ENCODE data around the gene KRTAP13-2.

KRTAP13-2 gene, protein sequence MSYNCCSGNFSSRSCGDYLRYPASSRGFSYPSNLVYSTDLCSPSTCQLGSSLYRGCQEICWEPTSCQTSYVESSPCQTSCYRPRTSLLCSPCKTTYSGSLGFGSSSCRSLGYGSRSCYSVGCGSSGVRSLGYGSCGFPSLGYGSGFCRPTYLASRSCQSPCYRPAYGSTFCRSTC

DNA sequence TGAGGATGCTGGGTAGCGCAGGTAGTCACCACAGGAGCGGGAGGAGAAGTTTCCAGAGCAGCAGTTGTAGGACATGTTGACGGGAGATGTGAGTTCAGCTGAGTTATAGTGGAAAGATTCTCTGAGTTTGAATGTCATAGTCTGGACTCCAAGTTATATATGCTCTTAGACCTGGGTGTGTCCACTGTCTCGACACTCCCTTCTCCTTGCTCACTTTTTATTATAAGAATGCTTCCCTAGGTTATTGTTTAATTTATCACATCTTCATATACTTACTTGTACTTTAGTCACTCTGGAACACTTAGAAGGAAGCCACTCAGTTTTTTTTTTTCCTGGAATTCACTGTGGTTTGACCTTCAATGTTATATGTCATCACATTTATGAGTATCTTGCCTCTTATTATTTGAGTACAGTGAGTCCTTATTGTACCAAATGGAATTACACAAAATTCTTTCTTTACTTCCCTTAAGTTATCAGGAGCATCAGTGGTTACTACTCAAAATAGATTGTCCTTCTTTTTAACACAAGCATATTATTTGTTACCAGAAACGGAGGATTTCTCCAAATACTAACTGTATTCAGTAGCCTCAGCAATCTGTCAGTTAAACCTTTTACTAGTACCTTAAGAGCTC lies at the start of gene KRTAP13-2:
KRTAP13-2 (minus strand) TSS at position 133 of the 632 bp plus-strand sequence; CDS start at position 75, 58 bp downstream.
- DNase-seq (ENCODE audit: low read depth in 2 of 2), result no peak

DNA sequence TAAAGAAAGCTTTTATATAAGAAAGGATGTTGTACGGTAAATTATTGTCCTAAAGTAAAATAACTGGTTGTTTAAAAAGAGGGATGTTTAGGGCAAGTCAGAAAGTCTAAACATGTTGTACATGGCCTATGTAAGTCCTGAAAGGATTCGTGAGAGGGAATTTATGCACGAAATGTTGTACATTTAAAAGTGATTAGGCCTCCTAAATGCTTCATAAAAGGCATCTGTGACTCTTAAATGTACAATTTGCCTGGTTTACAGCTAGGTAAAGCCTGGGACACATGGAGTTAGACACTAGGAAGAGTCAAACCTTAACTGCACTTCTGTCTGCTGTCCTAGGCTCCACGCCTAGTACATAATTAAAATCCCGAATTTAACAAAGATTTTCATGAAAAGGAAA lies 43.9 kb upstream of the KRTAP13-2 start:
- no peak for DNase-seq (ENCODE audit: low read depth in 2 of 2)

DNA sequence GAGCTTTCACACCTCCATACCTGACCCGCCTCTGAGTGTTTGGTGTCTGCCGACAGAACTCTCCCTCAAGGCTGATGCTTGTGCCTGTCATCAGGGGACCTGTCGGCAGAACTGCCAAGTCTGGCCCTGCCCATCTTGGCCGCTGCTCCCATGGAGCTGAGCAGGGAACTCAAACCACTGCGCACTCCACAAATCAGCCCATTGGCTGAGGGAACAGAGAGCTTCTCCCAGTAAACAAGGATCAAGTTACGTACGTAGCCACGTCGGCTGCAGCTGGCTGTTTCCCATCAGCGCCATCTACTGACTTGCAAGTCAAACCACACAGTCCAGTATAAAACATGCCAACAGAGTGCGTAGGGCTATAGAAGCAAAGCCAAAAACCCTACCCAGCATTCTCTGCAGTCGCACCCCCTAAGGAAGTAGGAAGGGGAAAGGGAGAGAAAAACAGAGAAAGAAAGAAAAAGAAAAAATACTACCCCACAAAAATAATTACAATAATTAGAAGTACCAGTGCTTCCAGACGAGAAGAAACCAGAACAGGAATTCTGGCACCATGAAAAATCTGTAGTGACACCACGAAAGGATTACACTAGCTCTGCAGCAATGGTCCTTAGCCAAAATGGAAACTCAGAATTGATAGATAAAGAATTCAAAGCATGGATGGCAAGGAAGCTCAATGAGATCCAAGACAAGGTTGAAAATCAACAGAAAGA lies 36.9 kb upstream of the KRTAP13-2 start:
- no peak for DNase-seq (ENCODE audit: low read depth in 2 of 2)

DNA sequence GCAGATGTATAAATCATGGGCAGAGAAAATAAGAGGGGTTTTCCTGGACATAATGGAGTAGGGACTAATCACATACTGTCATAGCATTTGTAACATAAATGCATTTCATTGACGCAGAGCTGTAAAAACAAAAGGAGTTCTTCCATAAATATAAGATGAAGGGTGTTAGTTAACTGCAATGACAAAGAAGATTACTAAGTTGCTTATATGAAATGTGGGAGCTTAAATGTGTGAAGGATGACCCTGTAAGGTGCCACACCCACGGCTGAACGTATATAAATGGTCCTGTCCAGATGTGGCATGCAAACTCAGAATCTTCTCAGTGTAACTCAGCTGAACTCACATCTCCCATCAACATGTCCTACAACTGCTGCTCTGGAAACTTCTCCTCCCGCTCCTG lies 23.7 kb upstream of the KRTAP13-2 start, which contains the start of gene KRTAP13-1:
KRTAP13-1 (plus strand) TSS at position 301 of the 400 bp plus-strand sequence; CDS start at position 357, 56 bp downstream.
- DNase-seq (ENCODE audit: low read depth in 2 of 2), result no peak

DNA sequence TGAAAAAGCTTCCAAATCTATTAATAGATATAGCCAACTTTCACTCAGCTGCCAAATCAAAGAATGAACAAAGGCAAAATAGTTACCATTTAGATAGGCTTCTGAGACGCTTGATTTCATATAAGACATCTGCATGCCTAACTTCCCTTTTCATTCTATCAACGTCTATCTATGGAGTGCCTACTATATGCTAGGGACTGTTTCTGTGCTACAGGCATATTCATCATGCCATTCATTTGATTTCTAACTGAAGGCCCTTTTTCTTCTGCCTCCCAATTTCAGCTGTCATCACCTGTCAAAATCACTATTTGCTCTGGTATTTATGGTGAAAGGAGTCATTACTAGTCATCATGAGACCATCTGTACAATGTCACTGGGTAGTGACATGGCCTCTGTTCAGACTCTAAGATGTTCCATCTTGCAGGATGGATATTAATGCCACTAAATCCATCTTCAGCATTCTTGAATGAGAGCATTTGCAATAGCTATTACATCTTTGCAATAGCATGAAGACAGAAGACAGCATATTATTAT lies 19.5 kb upstream of the KRTAP13-2 start:
- no peak for DNase-seq (ENCODE audit: low read depth in 2 of 2)

DNA sequence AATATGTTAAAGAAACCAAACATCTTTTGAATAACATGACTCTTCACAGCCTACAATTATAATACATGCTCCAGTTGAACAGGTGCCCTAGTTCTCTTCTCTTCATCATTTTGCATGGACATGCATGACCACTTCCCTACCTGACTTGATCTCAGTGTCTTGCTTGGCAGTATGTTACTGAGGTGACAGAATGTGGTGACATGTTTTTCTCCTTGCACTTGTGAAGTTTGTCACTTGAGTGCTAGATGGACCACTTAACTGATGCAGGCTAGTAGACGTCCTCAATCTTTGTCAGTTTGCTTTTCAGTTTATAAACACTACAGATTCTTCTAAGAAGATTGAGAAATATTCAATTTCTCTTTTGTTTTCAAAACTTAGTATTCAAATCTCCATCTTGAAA lies 10.1 kb upstream of the KRTAP13-2 start:
- no peak for DNase-seq (ENCODE audit: low read depth in 2 of 2)

DNA sequence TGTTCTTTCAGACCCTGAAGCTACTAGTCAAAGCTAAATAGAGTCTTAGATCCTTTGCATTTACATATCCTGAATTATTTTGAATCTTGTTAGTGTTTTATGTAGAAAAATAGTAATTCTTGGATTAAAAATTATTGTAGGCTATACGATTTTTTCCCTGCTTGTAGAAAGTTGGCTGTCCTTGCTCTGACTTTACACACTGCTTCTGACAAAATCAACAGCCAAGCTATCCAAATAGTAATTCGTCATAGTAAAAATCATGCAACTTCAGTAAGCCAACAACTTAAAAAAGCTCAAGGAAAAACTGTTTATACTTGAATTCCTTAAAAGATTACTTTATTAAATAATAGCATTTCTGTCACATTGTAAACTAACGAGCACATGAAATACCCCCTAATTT lies 16.2 kb downstream of the KRTAP13-2 start:
- DNase-seq (ENCODE audit: low read depth in 2 of 2), result no peak

DNA sequence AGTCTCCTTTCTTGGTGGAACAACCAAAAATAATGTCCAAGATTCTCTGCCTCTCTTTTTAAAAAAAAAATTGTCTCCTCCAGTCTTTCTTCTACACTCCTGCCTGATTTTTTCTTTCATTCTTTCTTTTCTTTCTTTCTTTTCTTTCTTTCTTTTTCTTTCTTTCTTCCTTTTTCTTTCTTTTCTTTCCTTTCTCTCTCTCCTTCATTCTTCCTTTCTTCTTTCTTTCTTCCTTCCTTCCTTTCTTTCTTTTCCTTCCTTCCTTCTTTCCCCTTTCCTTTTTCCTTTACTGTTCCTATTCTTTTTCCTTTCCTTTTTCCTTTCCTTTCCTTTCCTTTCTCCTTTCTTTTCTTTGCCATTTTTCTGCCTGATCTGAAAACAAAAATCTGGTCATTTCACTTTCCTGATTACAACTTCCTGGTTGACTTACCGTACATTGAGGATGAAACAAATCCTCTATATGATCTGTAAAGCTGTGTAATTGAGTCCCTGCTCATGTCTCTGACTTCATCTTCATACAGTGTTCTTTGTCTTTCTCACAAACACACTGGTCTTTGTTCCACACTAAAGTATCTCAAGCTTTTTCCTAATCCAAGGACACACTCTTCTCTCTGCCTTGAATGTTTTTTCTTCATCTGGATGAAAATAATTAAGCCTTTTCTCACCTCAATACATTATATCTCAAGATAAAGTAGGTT lies 17.6 kb downstream of the KRTAP13-2 start:
- DNase-seq (ENCODE audit: low read depth in 2 of 2), result no peak

DNA sequence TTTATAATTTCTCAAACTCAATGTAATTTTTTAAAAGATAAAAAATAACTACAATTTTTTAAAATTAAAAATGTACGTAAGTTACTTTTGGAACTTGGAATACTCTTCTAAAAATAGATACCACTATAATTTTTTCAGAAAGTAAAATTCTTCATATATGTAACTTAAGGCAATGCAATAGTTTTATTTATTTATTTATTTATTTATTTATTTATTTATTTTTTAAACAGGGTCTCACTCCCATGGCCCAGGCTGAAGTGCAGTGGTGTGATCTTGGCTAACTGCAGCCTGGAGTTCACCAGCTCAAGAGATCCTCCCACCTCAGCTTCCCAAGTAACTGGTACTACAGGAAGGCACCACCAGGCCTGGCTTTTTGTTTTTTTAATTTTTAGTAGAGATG lies 20.5 kb downstream of the KRTAP13-2 start:
- no peak for DNase-seq (ENCODE audit: low read depth in 2 of 2)

DNA sequence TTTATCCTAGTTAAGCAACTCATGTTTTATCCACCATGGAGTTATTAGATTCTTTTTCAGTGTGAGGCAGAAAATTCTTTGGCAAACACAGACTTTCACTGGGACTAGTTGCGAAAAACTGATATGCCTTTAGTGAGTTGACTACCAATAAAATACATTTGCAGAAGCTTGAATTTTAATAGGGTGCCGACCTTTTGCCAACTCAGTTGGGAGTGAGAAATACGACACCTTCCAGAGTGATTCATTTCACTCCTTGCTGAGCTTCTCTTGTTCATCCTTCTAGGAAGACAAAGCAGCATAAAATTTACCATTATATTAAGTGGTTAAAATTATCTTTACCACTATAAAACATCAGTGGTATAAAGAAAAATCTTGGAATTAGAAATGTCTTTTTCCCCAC lies 22.5 kb downstream of the KRTAP13-2 start:
- DNase-seq (ENCODE audit: low read depth in 2 of 2), result no peak

DNA sequence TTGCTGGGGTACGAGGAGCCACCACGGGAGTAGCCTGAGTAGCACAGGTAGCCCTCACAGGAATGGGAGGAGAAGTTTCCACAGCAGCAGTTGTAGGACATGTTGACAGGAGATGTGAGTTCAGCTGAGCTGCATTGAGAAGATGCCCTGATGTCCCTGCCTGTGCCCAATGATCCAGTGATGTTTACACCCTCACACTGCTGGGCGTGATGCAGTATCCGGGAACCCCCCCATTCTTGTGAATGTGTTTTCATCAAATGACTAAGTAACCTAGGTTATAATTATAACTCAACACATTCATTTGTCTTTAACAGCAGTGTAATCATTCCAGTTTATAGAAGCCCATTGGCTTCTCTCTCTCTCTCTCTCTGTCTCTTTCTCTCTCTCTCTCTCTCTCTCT lies 23.6 kb downstream of the KRTAP13-2 start, which contains the start of gene KRTAP23-1:
KRTAP23-1 (minus strand) TSS at position 101 of the 400 bp plus-strand sequence; CDS start at position 101, 0 bp downstream.
- no peak for DNase-seq (ENCODE audit: low read depth in 2 of 2)

DNA sequence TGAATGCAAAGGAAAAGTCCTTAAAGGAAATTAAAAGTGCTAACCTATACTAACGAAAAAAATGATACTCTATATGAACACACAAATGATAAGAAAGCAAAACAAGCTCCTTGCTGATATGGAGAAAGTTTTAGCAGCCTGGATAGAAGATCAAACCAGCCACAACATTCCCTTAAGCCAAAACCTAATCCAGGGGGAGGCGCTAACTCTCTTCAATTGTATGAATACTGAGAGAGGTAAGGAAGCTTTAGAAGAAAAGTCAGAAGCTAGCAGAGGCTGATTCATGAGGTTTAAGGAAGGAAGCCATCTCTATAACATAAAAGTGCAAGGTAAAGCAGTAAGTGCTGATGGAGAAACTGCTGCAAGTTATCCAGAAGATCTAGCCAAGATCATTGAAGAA lies 27.1 kb downstream of the KRTAP13-2 start:
- DNase-seq (ENCODE audit: low read depth in 2 of 2), result no peak

DNA sequence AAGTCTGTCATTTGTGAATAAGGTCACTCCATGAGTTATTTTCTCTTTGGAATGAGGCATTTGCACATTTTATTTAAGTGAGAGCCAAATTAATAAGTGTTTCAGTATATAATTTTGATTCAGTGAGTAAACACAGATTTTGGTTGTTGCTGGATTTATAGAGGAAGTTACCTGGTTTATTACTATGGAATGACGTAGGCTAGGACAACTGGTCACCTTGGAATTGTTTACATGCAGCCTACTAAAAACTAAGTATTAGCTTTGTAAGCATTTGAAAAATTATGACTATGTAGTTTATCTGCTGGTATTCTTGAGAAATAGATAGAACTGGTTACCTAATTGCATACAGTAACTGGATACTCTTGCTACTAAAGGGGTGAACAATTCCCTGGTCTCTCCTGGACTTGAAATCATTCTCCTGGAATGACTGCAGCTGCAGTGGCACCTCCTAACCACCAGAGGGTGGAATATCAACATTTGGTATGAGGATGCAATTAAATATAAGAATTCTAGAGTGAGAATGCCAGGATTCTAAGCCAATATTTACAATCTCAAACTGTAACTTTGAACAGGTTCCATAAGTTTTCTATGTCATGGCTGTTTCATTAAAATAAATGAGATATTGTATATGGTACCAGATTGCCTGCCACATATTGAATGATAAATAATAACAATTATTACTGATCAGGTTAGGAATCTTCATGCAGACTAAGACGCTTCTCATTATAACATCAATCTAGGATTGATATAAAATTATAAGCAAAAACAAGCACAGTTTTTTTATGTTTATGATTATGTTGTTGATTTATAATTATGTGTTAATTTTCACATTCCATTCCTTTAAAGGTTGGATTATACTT lies 31.1 kb downstream of the KRTAP13-2 start:
- no peak for DNase-seq (ENCODE audit: low read depth in 2 of 2)

DNA sequence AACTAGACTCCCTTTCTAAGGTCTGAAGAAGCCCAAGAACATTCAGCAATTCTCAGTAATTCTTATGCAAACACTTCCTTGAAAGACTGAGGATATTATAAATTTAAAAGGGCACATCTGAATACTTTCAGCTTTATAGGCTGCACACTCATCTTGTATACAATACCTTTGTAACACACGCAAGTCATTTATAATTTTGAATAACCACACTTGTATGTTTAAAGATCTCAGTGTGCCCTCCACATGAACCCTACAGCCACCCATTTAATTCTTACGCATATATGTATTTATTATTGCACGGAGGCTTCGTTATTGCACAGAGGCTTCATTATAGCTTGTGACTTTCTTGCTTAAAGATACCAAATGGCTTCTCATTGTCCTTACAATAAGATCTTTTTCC lies 33.4 kb downstream of the KRTAP13-2 start:
- DNase-seq (ENCODE audit: low read depth in 2 of 2), result no peak

DNA sequence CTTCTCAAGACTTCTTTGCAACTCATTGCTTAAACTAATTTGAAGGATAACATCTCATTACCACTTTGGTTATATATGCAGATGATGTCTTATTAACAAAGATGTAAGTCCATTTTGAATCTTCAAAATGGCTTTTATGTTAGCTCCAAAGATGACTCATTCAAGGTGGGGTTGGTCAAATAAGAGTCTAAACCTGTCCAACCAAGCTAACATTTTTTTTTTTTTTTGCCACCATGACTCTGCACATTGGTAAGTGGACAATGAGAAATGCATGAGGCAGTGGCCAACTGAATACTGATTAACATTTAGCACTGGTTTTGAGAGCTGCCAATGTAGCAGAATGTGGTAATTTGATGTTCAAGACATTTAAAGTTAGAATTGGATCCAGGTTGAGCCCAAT lies 34.3 kb downstream of the KRTAP13-2 start:
- no peak for DNase-seq (ENCODE audit: low read depth in 2 of 2)

DNA sequence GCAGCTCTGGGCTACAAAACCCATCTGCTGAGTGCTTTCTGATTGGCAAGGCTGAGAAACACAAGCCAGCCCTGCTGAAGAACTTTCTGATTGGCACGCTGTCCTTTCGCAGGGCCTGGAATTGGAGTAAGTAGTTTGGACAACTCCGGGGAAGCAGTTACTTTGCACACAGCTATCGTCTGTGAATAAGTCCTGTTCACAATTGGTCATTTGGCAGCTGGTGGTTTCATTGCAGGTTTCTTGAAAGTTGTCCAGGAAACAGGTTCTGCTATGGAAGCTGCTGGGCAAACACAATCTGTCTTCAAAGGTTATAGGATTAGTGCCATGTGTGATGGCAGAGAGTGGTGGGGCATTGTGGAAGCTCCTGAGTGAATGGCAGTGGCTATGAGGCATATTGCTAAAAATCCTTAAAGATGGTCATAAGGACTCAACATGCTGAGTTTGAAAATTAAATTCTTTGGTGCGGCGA lies 34.8 kb downstream of the KRTAP13-2 start, which contains the start of gene KRTAP27-1:
KRTAP27-1 (minus strand) TSS at position 419 of the 469 bp plus-strand sequence; CDS start at position 393, 26 bp downstream.
- no peak for DNase-seq (ENCODE audit: low read depth in 2 of 2)

DNA sequence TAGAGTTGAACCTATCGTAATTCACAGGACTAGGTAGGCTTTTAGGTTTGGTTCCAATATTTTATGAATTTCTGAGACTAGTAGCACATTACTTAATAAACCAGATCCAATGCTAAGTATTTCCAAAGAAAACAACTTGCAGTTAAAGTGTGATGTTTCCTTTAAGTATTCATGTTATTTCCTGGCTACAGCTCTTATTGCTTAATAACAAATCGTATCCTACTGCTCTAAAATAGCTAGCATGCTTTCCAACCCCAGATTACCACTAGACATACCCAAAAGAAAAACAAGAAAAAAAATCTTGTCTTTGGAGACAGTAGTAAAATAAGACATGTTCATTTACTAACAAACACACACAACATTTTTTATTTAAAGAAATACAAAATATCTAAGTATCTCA lies 35.5 kb downstream of the KRTAP13-2 start:
- DNase-seq (ENCODE audit: low read depth in 2 of 2), result no peak

DNA sequence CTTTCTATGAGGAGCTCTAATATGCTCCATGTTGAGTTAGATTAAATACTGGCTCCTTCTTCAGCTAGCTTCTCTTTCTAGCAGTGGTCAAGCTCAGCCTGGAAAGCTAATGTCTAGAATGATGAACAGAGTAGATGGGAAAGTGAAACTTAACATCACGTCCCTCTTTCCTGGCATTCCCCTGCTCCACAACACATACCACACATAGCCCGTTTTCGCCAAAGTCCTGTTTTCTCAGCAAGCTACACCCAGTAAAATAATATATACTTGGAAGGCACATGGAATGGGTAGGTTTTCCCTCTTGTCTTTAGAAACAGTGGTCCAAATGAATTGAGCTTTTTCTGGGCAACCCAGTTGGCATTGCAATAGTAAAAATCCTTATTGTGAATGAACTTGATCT lies 38.3 kb downstream of the KRTAP13-2 start:
- DNase-seq (ENCODE audit: low read depth in 2 of 2), result no peak

DNA sequence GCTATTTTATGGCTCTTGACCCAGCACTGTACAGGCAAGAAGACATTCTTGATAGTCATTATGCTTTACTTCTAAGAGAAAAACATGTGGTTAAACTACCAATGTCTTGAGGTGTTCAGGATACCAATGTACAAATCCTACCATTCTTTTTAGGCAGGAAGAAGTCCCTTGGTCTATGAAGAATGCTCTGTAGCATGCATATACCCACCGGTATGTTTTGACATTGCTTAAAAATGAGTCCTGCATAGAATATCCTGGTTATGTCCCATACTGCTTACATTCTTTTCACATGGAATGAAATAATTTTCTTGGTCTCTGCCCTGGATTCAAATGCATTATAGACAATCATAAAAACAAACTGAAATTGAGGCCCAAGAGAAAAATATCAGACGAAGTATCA lies 39.4 kb downstream of the KRTAP13-2 start:
- DNase-seq (ENCODE audit: low read depth in 2 of 2), result no peak

DNA sequence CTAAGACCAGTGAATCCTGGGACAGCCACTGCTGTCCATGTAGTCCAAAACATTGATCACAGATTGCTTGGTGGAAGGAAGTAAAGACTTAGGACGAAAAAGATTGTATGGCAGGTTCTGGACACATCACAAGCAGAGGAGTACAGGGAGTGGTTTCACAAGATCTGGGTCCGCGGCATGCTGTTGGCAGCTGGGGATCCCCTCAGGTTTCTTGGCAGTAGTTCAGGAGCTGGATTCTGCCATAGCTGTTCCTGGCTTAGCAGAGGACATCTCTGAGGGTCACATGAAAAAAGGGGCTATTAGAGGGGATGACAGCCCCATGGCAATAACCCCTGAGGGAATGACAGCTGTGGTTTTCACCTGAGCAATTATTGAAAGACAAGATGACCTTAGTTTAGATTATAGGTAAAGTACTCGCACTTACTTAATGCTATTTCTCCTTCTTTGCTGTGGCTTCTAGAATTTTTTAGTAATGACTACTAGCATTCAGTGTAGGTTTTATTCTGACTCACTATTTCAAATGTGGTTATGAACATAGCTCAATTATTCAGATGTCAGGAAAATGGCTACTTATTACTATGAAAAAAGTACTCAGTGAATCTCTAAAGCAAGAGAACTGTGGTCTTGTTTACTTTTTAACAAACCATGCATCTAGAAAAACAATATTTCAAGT lies 42.7 kb downstream of the KRTAP13-2 start:
- no peak for DNase-seq (ENCODE audit: low read depth in 2 of 2)

Measured in activated CD8-positive, alpha-beta memory T cell treated with anti-CD3 and anti-CD28 coated beads for 4 hours (primary cell).